HEK293 (cell line): ENCODE data around the gene ST6GALNAC6.

ENCODE experiments used
- ZNF140 ChIP-seq: fragments of 450-650 bp; formaldehyde crosslinking; IDR thresholded peaks from 2 replicates; pipeline ENCODE4 v1.5.1; 2016; ENCODE audit warnings: missing biosample characterization, missing genetic modification characterization
- ZNF311 ChIP-seq: fragments of 450-650 bp; formaldehyde crosslinking; IDR thresholded peaks from 2 replicates; pipeline ENCODE4 v1.5.1; 2017; ENCODE audit warnings: missing biosample characterization, missing genetic modification characterization, borderline replicate concordance

DNA sequence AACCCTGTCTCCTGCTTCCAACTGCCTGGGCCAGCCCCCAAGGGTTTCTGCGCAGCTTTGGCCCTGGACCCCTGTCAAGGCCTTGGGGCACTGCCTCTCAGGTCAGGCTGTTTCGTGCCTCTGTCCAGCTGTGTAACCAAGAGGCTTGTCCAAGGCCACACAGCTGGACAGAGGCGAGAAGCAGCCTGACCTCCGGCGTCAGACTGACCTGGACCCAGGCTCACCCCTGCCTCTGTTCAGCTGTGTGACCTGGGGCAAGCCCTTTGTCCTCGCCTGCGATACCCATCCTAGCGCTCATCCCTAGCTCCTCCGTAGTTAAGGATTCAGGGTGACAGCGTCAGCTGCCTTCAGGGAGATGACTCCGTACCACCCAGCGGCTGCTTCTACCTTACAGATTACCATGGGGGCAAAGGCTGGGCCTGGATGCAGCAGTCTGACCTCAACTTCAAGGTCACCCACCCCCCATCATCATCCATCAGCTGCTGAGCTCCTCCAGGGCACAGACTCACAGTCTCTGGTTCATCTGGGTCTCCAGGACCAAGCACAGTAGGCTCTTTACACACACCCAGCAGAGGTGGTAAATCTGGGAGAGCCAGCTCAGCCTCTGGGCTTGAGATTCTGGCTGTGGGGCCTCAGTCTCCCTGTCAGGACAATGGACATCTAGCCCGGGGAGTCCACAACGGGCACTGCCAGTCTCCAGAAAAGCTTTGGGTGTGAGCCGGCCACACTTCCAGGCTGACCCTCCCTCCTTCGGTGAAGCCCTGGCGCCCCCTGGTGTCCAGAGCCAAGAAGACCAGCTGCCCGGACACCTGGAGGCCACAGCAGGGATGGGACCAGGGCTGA, 29.9 kb downstream of the ST6GALNAC6 start:
- no peak for TF ChIP-seq ZNF311
- no peak for TF ChIP-seq ZNF140 (tag by site-specific recombination)
